ENCODE data around the gene TSC2. TPM values are rescaled to one million over a fixed set of nuclear protein-coding genes. Genes with fewer than 3 reads are reported as not detected.

The TSC2 gene
- total and polyA plus RNA-seq, 2 of the 13 experiments (the other 11 are each of a cell fraction or from before 2014, with no cell fraction given): 19.6 to 40.4 TPM

GRCh38 chr16:2035431-2036199 lies 12.2 kb upstream of the TSC2 start (continued):
- TF ChIP-seq TFDP2 (CRISPR knock-in tag; IDR thresholded peaks at IDR 0.05) (0 out of 2 replicates have a peak, but pooled peaks have one; percentile 32), TRAFD1 (CRISPR knock-in tag; IDR thresholded peaks at IDR 0.05; ENCODE audit: borderline replicate concordance) (no peak), ELK4 (CRISPR knock-in tag; IDR thresholded peaks at IDR 0.05; ENCODE audit: borderline replicate concordance) (no peak), KAT7 (CRISPR knock-in tag; IDR thresholded peaks at IDR 0.05; ENCODE audit: borderline replicate concordance) (peak; percentile 71; the same call in 1 of the 2 replicates), SP4 (CRISPR knock-in tag; IDR thresholded peaks at IDR 0.05) (peak; percentile 79), ZNF670 (CRISPR knock-in tag; IDR thresholded peaks at IDR 0.05; ENCODE audit: borderline replicate concordance) (no peak; the same call in 1 of the 2 replicates), ZFP36 (IDR thresholded peaks at IDR 0.05; ENCODE audit: borderline replicate concordance, low read depth, low read length, partially characterized antibody) (no peak), ZNF879 (CRISPR knock-in tag; IDR thresholded peaks at IDR 0.05) (0 out of 2 replicates have a peak, but pooled peaks have one; percentile 22), CREB1 (IDR thresholded peaks at IDR 0.05) (no peak), CREB1 (CRISPR knock-in tag; IDR thresholded peaks at IDR 0.05) (no peak), GMEB2 (CRISPR knock-in tag; IDR thresholded peaks at IDR 0.05; ENCODE audit: low read depth) (no peak), FOXK2 (IDR thresholded peaks at IDR 0.05) (no peak), ZNF18 (CRISPR knock-in tag; IDR thresholded peaks at IDR 0.05; ENCODE audit: insufficient replicate concordance) (no peak), FOXJ3 (CRISPR knock-in tag; IDR thresholded peaks at IDR 0.05; ENCODE audit: borderline replicate concordance) (peak; percentile 90), FOXO4 (CRISPR knock-in tag; conservative IDR thresholded peaks at IDR 0.05) (no peak), SNAPC5 (CRISPR knock-in tag; IDR thresholded peaks at IDR 0.05; ENCODE audit: borderline replicate concordance) (no peak), SMAD9 (CRISPR knock-in tag; IDR thresholded peaks at IDR 0.05) (no peak)
